Measurements from ENCODE around the gene PIP4K2A. TPM values are rescaled to one million over a fixed set of nuclear protein-coding genes. Genes with fewer than 3 reads are reported as not detected.

Gene PIP4K2A
- total RNA-seq, 1 donor from 2014 or later: 28.6 TPM

GRCh38 chr10:22495396-22495795, 219.0 kb downstream of the PIP4K2A start:
- no peak for TF ChIP-seq CTCF (conservative IDR thresholded peaks at IDR 0.05; ENCODE audit: low read depth, low read length)
- DNase-seq (ENCODE audit: low read depth): no peak
- H3K4me3 ChIP-seq (ENCODE audit: low read depth, low read length): no peak overlapping the region

GRCh38 chr10:22494007-22494406, 220.4 kb downstream of the PIP4K2A start:
- no peak for TF ChIP-seq CTCF (conservative IDR thresholded peaks at IDR 0.05; ENCODE audit: low read depth, low read length)
- no peak for DNase-seq (ENCODE audit: low read depth)
- H3K4me3 ChIP-seq (ENCODE audit: low read depth, low read length): no peak overlapping the region

- no peak overlapping the region for H3K4me3 ChIP-seq (ENCODE audit: low read depth, low read length)
- no peak for DNase-seq (ENCODE audit: low read depth)
- no peak for TF ChIP-seq CTCF (conservative IDR thresholded peaks at IDR 0.05; ENCODE audit: low read depth, low read length)
These were observed 222.3 kb downstream of the PIP4K2A start for GRCh38 chr10:22491931-22492615.

GRCh38 chr10:22491480-22491879, 222.9 kb downstream of the PIP4K2A start:
- no peak for TF ChIP-seq CTCF (conservative IDR thresholded peaks at IDR 0.05; ENCODE audit: low read depth, low read length)
- no peak for DNase-seq (ENCODE audit: low read depth)
- no peak overlapping the region for H3K4me3 ChIP-seq (ENCODE audit: low read depth, low read length)

GRCh38 chr10:22489975-22490374, 224.4 kb downstream of the PIP4K2A start:
- TF ChIP-seq CTCF (conservative IDR thresholded peaks at IDR 0.05; ENCODE audit: low read depth, low read length): no peak
- H3K4me3 ChIP-seq (ENCODE audit: low read depth, low read length): no peak overlapping the region
- DNase-seq (ENCODE audit: low read depth): no peak

- no peak for TF ChIP-seq CTCF (conservative IDR thresholded peaks at IDR 0.05; ENCODE audit: low read depth, low read length)
- no peak for DNase-seq (ENCODE audit: low read depth)
- no peak overlapping the region for H3K4me3 ChIP-seq (ENCODE audit: low read depth, low read length)
These were observed 224.9 kb downstream of the PIP4K2A start for GRCh38 chr10:22489467-22489866.

GRCh38 chr10:22486431-22486830, 227.9 kb downstream of the PIP4K2A start:
- H3K4me3 ChIP-seq (ENCODE audit: low read depth, low read length): no peak overlapping the region
- TF ChIP-seq CTCF (conservative IDR thresholded peaks at IDR 0.05; ENCODE audit: low read depth, low read length): no peak
- no peak for DNase-seq (ENCODE audit: low read depth)

All from epithelial cell of proximal tubule (primary cell).